CD4-positive, alpha-beta T cell treated with Interleukin-1 beta for 1 hour (primary cell): ENCODE data around the gene PILRB.
"Not testable (repeated sequence)": the region's sequence is repeated elsewhere in the genome, so short reads cannot be mapped to it uniquely, and the experiment has no call there.

Source experiments
- DNase-seq, 2 donors: peaks; one replicate each; pipeline ENCODE4 v3.0.0-alpha.2; 2020 to 2022

Gene PILRB

DNA sequence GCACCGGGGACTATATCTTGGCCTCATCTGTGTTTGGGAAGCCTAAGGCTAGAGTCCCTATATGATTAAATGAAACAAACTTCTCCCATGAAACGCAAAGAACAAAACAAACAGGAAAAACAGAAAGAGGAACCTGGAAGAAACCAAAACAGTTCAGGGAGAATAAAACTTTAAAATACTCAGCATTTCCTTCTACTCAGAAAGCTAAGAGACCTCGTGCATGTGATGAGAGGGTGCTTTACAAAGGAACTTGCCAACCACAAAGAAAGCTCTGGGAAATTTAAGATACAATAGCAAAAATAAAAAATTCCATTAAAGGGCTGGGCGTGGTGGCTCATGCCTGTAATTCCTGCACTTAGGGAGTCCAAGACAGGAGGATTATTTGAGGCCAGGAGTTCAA, 22.3 kb downstream of the PILRB start:
- no peak for DNase-seq

DNA sequence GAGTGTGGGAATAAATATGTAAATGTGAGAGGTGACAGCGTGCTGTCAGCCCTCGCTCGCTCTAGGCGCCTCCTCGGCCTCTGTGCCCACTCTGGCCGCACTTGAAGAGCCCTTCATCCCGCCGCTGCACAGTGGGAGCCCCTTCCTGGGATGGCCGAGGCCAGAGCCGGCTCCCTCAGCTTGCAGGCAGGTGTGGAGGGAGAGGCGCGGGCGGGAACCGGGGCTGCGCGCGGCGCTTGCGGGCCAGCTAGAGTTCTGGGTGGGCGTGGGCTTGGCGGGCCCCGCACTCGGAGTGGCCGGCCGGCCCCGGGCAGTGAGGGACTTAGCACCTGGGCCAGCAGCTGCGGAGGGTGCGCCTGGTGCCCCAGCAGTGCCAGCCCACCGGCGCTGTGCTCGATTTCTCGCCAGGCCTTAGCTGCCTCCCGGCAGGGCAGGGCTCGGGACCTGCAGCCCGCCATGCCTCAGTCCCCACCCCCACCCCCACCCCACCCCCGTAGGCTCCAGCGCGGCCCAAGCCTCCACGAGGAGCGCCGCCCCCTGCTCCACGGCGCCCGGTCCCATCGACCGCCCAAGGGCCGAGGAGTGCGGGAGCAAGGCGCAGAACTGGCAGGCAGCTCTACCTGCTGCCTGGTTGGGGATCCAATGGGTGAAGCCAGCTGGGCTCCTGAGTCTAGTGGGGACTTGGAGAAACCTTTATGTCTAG, 23.8 kb downstream of the PILRB start:
- DNase-seq: not testable (repeated sequence)

DNA sequence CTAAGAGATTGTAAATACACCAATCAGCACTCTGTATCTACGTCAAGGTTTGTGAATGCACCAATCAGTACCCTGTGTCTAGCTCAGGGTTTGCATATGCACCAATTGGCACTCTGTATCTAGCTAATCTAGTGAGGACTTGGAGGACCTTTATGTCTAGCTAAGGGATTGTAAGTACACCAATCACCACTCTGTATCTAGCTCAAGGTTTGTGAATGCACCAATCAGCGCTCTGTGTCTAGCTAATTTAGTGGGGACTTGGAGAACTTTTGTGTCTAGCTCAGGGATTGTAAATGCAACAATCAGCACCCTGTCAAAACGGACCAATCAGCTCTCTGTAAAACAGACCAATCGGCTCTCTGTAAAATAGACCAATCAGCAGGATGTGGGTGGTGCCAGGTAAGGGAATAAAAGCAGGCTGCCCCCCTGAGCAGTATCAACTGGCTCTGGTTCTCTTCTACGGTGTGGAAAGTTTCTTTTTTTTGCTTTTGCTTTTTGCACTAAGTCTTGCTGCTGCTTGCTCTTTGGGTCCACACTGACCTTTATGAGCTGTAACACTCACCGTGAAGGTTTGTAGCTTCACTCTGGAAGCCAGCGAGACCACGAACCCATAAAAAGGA, 24.4 kb downstream of the PILRB start:
- DNase-seq: peak; percentile 19 to 21

DNA sequence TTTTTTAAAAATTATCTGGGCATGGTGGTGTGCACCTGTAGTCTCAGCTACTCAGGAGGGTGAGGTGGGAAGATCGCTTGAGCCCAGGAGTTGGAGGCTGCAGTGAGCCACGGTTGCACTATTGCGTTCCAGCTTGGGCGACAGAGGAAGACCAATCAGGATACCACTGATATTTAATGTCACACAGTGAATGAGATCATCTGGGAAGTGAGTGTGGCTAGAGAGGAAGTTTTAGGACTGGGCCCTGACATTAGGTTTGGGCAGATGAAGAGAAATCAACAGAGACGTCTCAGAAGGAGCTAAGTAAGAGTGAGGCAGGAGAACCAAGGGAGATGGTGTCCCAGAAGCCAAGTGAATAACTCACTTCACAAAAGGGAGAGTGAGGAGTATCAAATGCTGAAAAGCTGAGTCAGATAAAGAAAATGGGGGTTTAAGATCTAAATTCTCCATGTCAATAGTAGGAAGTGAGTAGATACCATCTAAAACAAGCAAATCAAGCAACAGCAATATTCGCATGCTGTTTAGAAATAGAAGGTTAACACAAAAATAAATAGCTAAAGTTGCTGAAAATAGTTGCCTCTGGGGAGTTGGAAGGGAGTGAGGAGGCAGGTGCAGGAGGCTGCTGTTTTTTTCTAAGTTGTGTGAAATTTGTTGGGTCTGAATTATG, 26.8 kb downstream of the PILRB start:
- no peak for DNase-seq

DNA sequence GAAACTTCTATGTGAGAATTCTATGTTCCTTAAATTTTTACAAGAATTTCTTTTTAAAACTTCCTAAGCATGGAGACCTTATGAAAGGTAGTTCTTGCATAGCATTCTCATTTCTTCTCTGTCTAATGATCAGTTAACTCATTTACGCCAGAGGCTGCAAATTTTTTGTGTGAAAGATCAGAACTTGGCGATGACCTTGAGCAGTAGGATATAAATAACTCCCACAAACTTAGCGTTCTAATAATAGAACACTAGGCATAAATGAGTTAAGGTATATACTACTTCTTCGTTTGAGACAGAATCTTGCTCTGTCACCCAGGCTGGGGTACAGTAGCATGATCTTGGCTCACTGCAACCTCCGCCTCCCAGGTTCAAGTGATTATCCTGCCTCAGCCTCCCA, 29.0 kb downstream of the PILRB start:
- DNase-seq: no peak

DNA sequence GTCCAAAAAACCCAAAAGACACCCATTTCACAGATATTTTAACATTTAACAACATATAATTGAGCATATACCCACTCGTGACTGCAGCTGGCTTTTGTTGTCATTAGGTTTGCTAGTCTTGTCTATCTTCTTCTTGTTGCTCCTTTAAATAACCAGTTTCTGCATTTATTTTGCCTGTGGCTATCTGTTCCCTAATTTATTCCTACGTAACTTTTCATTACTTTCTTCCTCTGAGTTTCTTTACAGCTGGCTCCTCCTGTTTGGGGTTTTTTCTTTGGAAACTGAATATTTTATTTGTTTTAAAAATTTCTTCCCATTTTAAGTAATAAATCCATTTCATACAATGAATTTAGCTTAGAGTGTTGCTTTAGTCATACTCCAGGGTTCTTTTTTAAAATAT, 29.8 kb downstream of the PILRB start:
- no peak for DNase-seq

DNA sequence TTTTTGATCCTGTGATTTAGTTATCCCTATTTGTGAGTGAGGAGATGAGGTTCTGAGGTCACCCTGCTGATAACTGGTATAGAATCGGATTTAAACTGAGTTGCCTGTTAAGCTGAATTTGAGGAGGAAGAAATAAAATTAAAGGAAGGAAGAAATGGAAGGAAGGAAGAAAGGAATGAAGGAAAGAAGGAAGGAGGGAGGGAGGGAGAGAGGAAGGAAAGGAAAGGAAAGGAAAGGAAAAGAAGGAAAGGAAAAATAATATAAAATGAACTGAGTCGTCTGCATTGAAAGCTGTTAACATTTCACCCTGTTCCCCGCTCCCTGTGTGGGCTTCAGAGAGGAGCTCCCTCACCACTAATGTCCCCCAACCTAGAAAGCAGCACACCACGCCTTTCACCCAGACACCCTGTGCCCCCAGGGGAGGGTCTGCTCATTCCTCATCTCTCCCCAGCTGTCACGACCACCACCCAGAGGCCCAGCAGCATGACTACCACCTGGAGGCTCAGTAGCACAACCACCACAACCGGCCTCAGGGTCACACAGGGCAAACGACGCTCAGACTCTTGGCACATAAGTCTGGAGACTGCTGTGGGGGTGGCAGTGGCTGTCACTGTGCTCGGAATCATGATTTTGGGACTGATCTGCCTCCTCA, 31.6 kb downstream of the PILRB start:
- no peak for DNase-seq

DNA sequence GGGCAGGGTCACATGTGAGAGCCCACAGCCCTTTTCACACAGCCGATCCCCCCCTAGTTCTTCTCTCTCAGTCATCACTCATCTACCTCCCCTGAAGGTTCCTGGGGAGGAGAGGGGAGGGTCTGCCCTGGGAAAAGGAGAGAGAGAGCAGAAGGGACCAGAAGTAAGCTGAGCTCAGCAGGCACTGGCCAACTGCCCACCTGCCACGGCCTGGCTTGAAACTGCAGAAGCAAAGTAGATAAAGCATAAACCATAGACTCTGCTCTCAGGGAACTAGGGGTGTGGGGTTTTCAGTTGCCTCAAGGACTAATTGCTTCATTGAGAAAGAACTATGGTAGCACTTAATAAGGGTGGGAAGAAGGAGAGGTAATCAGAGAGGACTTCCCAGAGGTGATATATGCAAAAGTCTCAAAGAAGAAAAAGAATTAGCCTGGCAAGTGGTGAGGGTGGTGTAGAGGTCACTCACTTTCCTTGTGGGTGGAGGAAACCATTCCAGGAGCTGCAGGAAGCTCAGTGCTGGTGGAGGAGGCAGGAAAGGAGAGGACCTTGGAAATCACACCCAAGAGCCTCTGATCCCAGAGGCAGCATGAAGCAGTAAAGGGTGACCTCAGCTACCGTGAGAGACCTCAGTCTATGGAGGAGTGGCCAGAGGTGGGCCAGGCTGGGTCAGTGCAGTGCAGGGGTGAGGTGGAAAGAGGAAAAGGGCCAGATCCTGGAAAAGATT, 32.5 kb downstream of the PILRB start:
- DNase-seq: no peak

DNA sequence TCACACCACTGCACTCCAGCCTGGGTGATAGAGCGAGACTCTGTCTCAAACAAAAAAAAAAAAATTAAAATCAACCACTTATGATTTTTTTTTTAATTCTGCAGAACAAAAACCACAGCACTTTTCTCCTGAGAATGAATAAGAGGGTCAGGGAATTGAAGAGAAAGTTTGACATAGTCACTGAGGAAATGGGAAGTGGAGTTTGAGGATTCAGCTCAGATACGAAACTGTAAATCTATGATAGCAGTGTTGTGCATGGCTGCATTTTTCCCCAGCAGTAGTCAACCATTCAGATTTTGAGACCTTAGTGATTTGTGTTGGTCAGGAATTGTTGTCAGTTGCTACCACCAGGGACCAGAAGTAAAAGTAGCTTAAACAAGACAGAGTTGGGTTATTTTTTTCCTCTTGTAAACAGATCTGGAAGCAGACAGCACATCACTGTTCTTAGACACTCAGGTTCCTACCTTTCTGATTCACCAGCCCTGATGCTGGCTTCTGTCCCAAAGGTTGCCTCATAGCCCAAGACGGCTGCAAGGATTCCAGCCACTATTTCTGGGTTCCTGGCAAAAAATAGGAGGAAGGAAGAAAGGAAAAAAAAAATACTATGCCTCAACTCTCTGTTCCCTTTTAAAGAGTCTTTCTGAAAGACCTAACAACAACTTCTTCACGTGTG, 35.5 kb downstream of the PILRB start:
- DNase-seq: no peak

DNA sequence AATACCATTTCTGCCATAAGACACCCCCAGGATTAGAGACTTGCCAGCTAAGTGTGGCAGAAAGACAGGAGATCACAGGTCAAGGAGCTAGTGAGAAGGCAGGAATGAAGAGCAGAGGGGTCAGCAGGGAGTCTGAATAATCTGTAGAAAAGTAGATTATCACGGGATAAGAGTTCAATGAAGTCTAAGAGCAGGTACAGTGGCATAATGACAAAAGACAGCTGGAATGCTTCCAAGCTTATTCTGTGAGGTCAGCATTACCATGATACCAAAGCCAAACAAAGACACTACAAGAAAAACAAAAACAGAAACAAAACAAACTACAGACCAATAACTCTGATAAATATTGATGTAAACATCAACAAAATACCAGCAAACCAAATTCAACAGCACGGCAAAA, 36.2 kb downstream of the PILRB start:
- DNase-seq: no peak

DNA sequence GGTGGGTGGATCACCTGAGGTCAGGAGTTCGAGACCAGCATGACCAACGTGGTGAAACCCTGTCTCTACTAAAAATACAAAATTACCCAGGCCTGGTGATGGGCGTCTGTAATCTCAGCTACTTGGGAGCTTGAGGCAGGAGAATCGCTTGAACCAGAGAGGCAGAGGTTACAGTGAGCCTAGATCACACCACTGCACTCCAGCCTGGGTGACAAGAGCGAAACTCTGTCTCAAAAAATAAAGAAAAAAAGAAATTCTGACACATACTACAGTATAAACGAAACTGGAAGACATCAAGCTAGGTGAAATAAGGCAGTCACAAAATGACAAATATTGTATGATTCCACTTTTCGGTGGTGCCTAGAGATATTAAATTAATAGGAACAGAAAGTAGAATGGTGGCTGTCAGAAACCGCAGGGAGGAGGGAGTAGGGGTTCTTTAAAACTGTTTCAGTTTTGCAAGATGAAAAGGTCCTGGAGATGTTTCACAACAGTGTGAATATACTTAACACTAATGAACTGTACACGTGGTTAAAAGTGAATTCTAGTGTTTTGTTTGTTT, 38.6 kb downstream of the PILRB start:
- peak; percentile 40 to 57 for DNase-seq

DNA sequence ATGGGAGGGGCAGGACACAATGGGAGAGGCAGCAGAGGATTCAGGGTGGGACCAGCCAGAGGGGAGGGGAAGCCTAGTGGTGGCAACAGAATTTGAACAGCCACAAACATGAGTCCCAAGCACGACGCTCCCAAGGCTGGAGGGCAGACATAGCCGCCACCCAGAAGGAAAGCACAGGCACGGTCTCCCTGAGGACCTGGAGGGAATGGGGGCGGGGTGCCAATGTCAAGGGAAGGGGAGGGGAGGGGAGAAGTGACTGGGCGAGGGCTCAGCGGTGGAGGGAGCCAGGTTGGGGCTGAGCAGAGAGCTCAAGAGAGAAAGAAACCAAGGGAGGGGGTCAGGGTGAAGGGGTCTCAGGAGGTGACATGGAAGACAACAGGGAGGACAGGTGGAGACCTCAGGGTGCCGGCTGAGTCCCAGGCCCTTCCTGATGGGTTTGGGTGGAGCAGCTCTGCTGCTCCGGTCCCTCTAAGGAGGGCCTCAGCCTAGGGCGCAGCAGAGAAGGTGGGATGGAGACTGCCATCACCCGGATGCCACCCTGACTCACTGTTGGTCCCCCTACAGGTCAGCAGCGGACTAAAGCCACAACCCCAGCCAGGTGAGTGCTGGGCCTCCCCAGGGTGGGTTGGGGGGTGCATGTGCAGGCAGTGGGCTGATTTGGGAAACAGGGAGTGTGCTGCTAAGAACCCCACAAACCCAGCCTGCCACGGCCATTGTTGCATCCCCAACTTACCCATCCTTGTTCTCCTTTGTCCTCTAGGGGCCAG, 39.6 kb downstream of the PILRB start:
- DNase-seq: no peak

DNA sequence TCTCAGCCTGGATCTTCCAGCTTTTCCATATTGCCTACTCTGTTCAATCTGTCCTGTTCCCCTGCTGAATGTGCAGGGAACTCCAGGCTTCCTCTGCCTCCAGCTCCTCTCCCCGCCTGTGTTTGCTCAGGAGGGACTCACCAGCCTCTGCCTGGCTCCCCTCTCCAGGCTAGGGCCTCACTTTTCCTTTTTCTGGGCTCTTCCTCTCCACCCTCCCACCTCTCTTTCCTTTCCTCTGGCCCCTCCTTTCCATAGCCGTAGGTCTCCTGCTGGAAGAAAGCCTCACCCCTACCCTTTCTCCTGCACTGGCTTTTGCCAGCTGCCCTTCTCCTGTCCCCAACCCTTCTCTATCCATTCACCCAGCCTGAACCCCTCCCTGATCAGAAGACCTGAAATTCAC, 40.3 kb downstream of the PILRB start:
- DNase-seq: no peak

DNA sequence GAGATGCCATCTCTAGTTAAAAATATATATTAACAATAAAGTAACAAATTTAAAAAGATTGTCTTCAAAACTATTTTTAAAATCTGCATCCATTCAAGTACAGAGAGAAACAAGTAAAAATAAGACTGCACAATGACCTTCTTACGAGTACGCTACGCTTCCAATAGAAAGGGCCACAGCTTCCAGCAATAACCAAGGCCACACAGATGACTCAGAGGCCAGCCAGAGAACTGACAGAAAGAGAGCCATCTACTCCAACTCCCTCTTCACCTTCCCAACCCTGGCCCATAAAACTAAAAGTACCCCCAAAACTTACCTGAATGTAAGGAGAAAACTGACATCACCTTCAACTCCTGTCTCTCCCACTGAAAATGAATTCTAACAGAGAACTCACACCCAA, 42.1 kb downstream of the PILRB start:
- DNase-seq: no peak

DNA sequence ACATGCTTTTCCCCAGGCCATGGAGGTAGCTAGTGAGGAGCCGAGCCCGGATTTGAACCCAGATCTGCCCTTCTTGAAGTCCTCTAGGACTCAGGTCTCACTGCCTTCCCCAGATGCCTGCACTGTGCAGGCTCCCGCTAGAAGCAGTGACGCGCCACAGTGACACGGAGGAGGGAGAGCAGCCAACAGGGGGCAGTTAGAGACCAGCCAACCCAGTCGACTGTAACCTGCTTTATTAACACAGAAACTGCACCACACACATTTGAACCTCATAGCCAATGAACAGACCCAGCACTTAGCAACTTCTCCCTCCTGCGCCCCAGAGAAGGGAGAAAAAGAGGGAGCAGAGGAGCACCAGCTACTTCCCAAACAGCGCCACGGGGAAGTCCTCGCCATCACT, 42.7 kb downstream of the PILRB start:
- DNase-seq: no peak

DNA sequence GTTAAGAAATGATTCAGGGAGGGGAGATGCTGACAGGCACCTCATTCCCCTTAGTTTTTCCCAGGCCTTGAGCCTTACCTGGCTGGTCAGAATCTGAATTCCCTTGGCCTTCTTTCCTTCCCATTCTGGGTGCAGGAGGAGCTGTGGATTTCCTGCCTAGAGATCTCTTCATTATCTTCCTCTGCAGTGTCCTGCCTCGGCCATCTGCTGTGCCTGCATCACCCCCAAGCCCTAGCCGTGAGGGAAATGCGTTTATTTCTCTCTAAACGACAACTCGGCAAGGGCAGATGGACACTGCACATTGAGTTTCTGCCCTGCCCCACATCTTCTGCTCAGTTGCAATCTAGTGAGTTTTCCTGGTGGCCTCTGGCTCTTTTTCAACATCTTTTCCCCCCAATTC, 43.9 kb downstream of the PILRB start:
- no peak for DNase-seq

DNA sequence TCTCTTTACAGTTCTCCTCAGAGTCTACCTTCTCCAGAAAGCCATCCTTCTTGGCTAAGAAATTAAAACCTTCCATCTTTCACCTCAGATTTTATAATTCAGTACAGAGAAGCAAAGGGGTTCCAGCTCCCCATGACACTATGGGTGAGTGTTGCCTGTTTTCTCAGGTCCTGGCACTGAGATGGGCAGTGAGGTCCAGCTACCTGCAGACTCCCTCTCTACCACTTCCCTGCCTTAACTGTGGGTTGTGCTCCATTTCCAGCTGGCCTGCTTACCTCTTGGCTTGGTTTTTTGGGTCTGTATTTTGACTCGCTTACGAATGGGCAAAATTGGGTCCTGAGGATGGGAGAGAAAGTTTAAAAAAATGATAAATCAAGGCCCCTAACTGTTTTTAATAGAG, 44.3 kb downstream of the PILRB start:
- DNase-seq: no peak

DNA sequence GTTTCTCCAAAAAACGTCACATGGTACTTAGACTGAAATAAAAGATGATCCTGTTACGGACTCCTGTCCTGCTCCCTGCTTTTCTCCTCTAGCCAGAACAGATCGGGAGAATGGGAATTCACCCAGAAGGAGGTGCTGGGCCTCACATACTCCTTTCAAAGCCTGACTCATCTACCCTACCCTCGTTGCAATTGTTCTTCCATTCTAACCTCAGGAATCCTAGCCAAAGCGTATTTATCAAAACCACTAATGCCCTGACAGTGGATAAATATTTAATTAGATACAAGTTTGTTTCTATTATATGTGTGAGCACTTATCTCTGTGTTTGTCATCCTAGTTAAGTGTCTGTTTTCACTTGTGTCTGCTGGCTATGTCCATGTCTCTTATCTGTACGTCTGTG, 48.9 kb downstream of the PILRB start:
- no peak for DNase-seq

DNA sequence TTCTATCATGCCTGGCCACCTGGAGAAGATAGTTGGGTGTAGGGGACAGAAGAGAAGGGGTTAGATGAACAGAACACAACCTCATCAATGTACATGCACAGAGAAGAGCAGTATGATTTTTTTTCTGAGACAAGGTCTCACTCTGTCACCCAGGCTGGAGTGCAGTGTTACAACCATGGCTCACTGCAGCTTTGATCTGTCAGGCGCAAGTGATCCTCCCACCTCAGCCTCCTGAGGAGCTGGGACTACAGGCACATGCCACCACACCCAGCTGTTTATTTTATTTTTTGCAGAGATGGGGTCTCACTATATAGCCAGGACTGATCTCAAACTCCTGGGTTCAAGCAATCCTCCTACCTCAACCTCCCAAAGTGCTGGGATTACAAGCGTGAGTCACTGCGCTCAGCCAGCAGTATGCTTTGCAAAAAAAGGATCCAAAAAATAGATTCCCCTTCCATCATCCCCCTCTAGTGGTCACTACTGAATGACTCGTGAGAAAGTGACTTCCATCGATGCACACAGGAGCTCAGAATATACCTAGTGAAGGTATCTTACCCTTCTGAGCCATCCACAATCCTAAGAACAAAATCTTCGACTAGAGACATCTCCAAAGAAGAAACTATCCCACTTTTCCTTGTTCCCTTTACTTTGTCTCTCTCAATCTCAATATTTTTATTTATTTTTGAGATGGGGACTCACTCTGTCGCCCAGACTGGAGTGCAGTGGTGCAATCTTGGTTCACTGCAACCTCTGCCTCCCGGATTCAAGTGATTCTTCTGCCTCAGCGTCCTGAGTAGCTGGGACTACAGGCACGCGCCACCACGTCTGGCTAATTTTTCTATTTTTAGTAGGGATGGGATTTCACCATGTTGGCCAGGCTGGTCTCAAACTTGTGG, 49.6 kb downstream of the PILRB start:
- peak; percentile 49 to 77 for DNase-seq

DNA sequence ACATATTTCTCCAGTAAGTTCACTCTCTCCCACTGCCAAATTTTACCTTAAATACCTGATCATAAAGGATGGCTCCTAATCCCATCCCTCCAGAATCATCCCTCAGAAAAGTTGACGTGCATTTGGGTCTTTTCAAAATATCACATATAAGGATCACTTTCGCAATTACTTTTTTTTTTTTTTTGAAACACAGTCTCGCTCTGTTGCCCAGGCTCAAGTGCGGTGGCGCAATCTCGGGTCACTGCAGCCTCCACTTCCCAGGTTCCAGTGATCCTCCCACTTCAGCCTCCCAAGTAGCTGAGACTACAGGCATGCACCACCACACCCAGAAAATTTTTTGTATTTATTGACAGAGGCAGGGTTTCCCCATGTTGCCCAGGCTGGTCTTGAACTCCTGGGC, 53.2 kb downstream of the PILRB start:
- DNase-seq: no peak
